GM23338 (cell line): Measurements from ENCODE around the gene PSAPL1. TPM values are rescaled to one million over a fixed set of nuclear protein-coding genes. Genes with fewer than 3 reads are reported as not detected.

Experiments used
- ATAC-seq: fragments of 200-7000 bp; cut with Tn5 transposase; 3 replicates; pipeline ENCODE4 v1.9.1; 2020
- DNase-seq: peaks from one replicate; pipeline ENCODE4 v3.0.0-alpha.2; 2015; ENCODE audit warnings: low spot score
- H2AFZ ChIP-seq: fragments of 200-600 bp; sonication (generic); 2 replicates; pipeline ENCODE4 v1.8.0; 2016; ENCODE audit warnings: antibody characterized with exemption, mild to moderate bottlenecking, moderate library complexity
- H3F3A ChIP-seq: fragments of 200-600 bp; sonication (generic); replicated peaks from 2 replicates; pipeline ENCODE4 v1.8.0; 2017; ENCODE audit warnings: antibody characterized with exemption, mixed run types, low read depth
- H3K27ac ChIP-seq: fragments of 200-600 bp; sonication (generic); 2 replicates; pipeline ENCODE4 v1.6.1; 2016; ENCODE audit warnings: low read depth
- H3K27me3 ChIP-seq: fragments of 200-600 bp; sonication (generic); 2 replicates; pipeline ENCODE4 v1.8.0; 2016; ENCODE audit warnings: mild to moderate bottlenecking, mixed run types, moderate library complexity; ENCODE audit not compliant: insufficient read depth
- H3K36me3 ChIP-seq: fragments of 200-600 bp; sonication (generic); 2 replicates; pipeline ENCODE4 v1.8.0; 2016; ENCODE audit warnings: mild to moderate bottlenecking; ENCODE audit not compliant: insufficient read depth
- H3K4me1 ChIP-seq: fragments of 200-600 bp; sonication (generic); 2 replicates; pipeline ENCODE4 v1.8.0; 2016; ENCODE audit warnings: mild to moderate bottlenecking, moderate library complexity; ENCODE audit not compliant: insufficient read depth
- H3K4me2 ChIP-seq: fragments of 200-600 bp; sonication (generic); 2 replicates; pipeline ENCODE4 v1.7.1; 2017; ENCODE audit warnings: mixed run types
- H3K4me3 ChIP-seq: fragments of 200-600 bp; sonication (generic); 2 replicates; pipeline ENCODE4 v1.6.1; 2016; ENCODE audit warnings: mixed run types
- H3K79me2 ChIP-seq: fragments of 200-600 bp; sonication (generic); replicated peaks from 2 replicates; pipeline ENCODE4 v1.8.0; 2017; ENCODE audit warnings: mild to moderate bottlenecking; ENCODE audit not compliant: insufficient read depth
- H3K9me2 ChIP-seq: fragments of 200-600 bp; sonication (generic); 2 replicates; pipeline ENCODE4 v1.8.0; 2017; ENCODE audit not compliant: insufficient read depth
- H4K20me1 ChIP-seq: fragments of 200-600 bp; sonication (generic); replicated peaks from 2 replicates; pipeline ENCODE4 v1.8.0; 2017; ENCODE audit warnings: mild to moderate bottlenecking; ENCODE audit not compliant: insufficient read depth
- H3K27ac Mint-ChIP-seq: 2 replicates; pipeline ENCODE4 v1.8.0; 2020; ENCODE audit warnings: inconsistent platforms, mild to moderate bottlenecking, moderate library complexity, mixed read lengths
- H3K27me3 Mint-ChIP-seq: 3 replicates; pipeline ENCODE4 v1.8.0; 2022; ENCODE audit warnings: low read depth, mild to moderate bottlenecking, moderate library complexity, mixed read lengths, inconsistent platforms; ENCODE audit not compliant: insufficient read depth, poor library complexity
- H3K36me3 Mint-ChIP-seq: 3 replicates; pipeline ENCODE4 v1.8.0; 2021; ENCODE audit warnings: low read depth, mild to moderate bottlenecking, inconsistent platforms, moderate library complexity, mixed read lengths
- H3K4me1 Mint-ChIP-seq: 3 replicates; pipeline ENCODE4 v1.8.0; 2020; ENCODE audit warnings: mild to moderate bottlenecking, inconsistent platforms, mixed read lengths
- H3K4me3 Mint-ChIP-seq: 3 replicates; pipeline ENCODE4 v1.8.0; 2021; ENCODE audit warnings: moderate library complexity, mild to moderate bottlenecking, inconsistent platforms, mixed read lengths
- H3K9me3 Mint-ChIP-seq: 3 replicates; pipeline ENCODE4 v1.8.0; 2020; ENCODE audit warnings: moderate library complexity, mild to moderate bottlenecking, inconsistent platforms, mixed read lengths
- CREB1 ChIP-seq: fragments of 250-450 bp; sonication (Bioruptor Pico); IDR thresholded peaks from 2 replicates; pipeline ENCODE4 v1.5.0; 2020; ENCODE audit warnings: low read depth, mild to moderate bottlenecking, moderate library complexity
- EZH2phosphoT487 ChIP-seq: fragments of 200-600 bp; sonication (generic); IDR thresholded peaks from one replicate; pipeline ENCODE4 v1.8.1; 2018; ENCODE audit warnings: antibody characterized with exemption; ENCODE audit not compliant: unreplicated experiment
- JUNB ChIP-seq: IDR thresholded peaks from one replicate; pipeline ENCODE4 v1.6.1; 2016; ENCODE audit warnings: antibody characterized with exemption; ENCODE audit not compliant: unreplicated experiment
- REST ChIP-seq: IDR thresholded peaks from one replicate; pipeline ENCODE4 v1.6.1; 2018; ENCODE audit warnings: antibody characterized with exemption; ENCODE audit not compliant: unreplicated experiment
- STAT1 ChIP-seq: IDR thresholded peaks from one replicate; pipeline ENCODE4 v1.6.1; 2016; ENCODE audit warnings: antibody characterized with exemption; ENCODE audit not compliant: unreplicated experiment
- ZNF114 ChIP-seq: fragments of 250-450 bp; sonication (Bioruptor Pico); IDR thresholded peaks from 2 replicates; pipeline ENCODE4 v1.5.0; 2020; ENCODE audit warnings: mild to moderate bottlenecking, moderate library complexity
- polyA plus RNA-seq: library from polyadenylated mRNA; unstranded; fragments of >200 nt; fragmentation: Nextera tagmentation; extraction: Ambion mirVana; gene quantifications from 2 replicates; pipeline ENCODE4 v1.2.1, GENCODE V29; 2016
- total RNA-seq: library from RNA; depleted of rRNA; stranded (reverse); fragments of >200 nt; shearing (Covaris generic); gene quantifications from 2 replicates; pipeline ENCODE4 v1.2.3, GENCODE V29; 2014
- TF ChIP-seq, protein P1 (sequence below), 2 experiments: fragments of 200-600 bp in 1 of 2; sonication (generic) in 1 of 2; conservative IDR thresholded peaks; 2 replicates each; pipeline versions ENCODE4 v1.5.1 to v1.6.1; 2016 to 2017; ENCODE audit warnings: antibody characterized with exemption in 2 of 2, low read depth in 2 of 2, mild to moderate bottlenecking in 2 of 2, moderate library complexity in 1 of 2

Gene PSAPL1
- total and polyA plus RNA-seq, 2 experiments from 2014 or later = not detected

DNA sequence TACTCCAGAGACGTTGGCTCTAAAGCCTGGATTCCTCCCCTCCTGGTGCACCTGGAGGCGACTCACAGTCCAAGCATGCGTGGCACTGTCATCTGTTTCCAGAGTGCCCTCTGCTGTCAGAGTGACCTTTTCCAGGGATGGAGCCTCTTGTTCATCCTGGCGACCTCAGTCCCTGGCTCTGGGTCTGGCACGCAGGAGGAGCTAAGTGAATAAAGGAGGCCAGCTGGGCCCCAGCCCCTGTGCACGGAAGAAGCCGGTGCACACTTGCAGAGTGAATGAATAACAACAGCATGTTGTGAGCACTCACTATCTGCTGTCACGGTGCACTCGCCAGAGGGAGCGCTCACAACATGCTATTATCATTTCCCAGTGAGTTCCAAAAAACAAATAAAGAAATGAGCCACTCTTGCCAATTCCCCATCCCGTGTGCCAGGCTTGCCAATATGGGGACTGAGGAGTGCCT lies 27.8 kb upstream of the PSAPL1 start:
- ATAC-seq (peak; percentile 50), DNase-seq (peak; percentile 51)
- Mint-ChIP-seq H3K27me3 (peaks cover 12% of the 10 kb centered on the region), H3K4me3 (no peak overlapping the region), H3K36me3 (no peaks in the 10 kb centered on the region), H3K9me3 (peaks cover 4% of the 10 kb centered on the region; the same call in 2 of the 3 replicates), H3K27ac (no peak overlapping the region), H3K4me1 (peaks cover 30% of the 10 kb centered on the region)
- no peaks in the 10 kb centered on the region for H3F3A ChIP-seq
- no peak overlapping the region for H3K4me3 ChIP-seq
- H3K27ac ChIP-seq = no peak overlapping the region
- H3K4me1 ChIP-seq = no peaks in the 10 kb centered on the region
- no peak for TF ChIP-seq JUNB
- no peak for TF ChIP-seq ZNF114 (CRISPR knock-in tag)
- no peak for TF ChIP-seq STAT1
- TF ChIP-seq, protein P1, sequence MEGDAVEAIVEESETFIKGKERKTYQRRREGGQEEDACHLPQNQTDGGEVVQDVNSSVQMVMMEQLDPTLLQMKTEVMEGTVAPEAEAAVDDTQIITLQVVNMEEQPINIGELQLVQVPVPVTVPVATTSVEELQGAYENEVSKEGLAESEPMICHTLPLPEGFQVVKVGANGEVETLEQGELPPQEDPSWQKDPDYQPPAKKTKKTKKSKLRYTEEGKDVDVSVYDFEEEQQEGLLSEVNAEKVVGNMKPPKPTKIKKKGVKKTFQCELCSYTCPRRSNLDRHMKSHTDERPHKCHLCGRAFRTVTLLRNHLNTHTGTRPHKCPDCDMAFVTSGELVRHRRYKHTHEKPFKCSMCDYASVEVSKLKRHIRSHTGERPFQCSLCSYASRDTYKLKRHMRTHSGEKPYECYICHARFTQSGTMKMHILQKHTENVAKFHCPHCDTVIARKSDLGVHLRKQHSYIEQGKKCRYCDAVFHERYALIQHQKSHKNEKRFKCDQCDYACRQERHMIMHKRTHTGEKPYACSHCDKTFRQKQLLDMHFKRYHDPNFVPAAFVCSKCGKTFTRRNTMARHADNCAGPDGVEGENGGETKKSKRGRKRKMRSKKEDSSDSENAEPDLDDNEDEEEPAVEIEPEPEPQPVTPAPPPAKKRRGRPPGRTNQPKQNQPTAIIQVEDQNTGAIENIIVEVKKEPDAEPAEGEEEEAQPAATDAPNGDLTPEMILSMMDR (conservative IDR thresholded peaks at IDR 0.05; ENCODE audit: low read depth in 2 of 2) = peak; percentile 20 to 69; a peak in 3 of 4 replicates
- no peaks in the 10 kb centered on the region for H4K20me1 ChIP-seq
- no peak overlapping the region for H2AFZ ChIP-seq
- no peaks in the 10 kb centered on the region for H3K9me2 ChIP-seq
- H3K36me3 ChIP-seq = no peaks in the 10 kb centered on the region
- H3K27me3 ChIP-seq = no peaks in the 10 kb centered on the region
- H3K4me2 ChIP-seq = no peak overlapping the region
- H3K79me2 ChIP-seq = no peaks in the 10 kb centered on the region

- TF ChIP-seq, protein P1 (conservative IDR thresholded peaks at IDR 0.05; ENCODE audit: low read depth in 2 of 2) = peak; percentile 27 to 42; a peak in 2 of 4 replicates
- TF ChIP-seq CREB1 (CRISPR knock-in tag) = no peak
- no peaks in the 10 kb centered on the region for H4K20me1 ChIP-seq
- H3K4me3 Mint-ChIP-seq = no peak overlapping the region
- peaks cover 30% of the 10 kb centered on the region for H3K4me1 Mint-ChIP-seq
- no peak overlapping the region for H3K4me2 ChIP-seq
- peaks cover 12% of the 10 kb centered on the region for H3K27me3 Mint-ChIP-seq
- H3K9me2 ChIP-seq = no peaks in the 10 kb centered on the region
- no peaks in the 10 kb centered on the region for H3K79me2 ChIP-seq
- H3K27me3 ChIP-seq = no peaks in the 10 kb centered on the region
- no peak overlapping the region for H3K27ac ChIP-seq
- H3K4me3 ChIP-seq = no peak overlapping the region
- no peak overlapping the region for H3K27ac Mint-ChIP-seq
- no peaks in the 10 kb centered on the region for H3K36me3 Mint-ChIP-seq
- ATAC-seq (peak; percentile 65), DNase-seq (peak; percentile 45)
- no peaks in the 10 kb centered on the region for H3K4me1 ChIP-seq
- no peak overlapping the region for H2AFZ ChIP-seq
- H3K36me3 ChIP-seq = no peaks in the 10 kb centered on the region
- peaks cover 4% of the 10 kb centered on the region; the same call in 2 of the 3 replicates for H3K9me3 Mint-ChIP-seq
- no peaks in the 10 kb centered on the region for H3F3A ChIP-seq
These were observed 26.5 kb upstream of the PSAPL1 start for GRCh38 chr4:7461230-7461629.

DNA sequence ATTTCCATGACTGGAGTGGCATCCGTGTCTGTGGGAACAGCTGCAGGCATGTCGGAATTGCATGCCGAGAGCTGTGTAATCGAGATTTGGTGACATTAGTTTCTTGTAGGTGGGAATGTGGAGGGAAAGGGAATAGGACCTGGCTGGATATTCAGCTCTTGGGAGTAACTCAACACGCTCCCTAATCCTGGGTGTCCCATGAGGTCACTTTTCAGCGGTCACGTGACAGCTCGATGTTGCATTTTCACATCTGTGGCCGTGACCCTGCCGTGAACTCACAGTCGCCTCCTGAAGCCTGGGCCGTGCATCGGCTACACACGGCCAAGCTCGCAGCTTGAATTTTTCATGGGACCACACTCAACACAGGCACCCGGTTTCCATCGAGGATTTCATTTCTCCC lies 25.8 kb upstream of the PSAPL1 start:
- H3K27me3 Mint-ChIP-seq = peaks cover 15% of the 10 kb centered on the region
- no peaks in the 10 kb centered on the region for H3K4me1 ChIP-seq
- TF ChIP-seq CREB1 (CRISPR knock-in tag) = no peak
- no peak for TF ChIP-seq EZH2phosphoT487
- no peak for TF ChIP-seq REST
- TF ChIP-seq JUNB = no peak

More for the DNA sequence above, 25.8 kb upstream of the PSAPL1 start:
- H3K4me3 ChIP-seq = no peak overlapping the region
- no peak overlapping the region for H2AFZ ChIP-seq
- Mint-ChIP-seq H3K9me3 (peaks cover 2% of the 10 kb centered on the region; the same call in 2 of the 3 replicates), H3K36me3 (no peaks in the 10 kb centered on the region), H3K4me1 (peaks cover 30% of the 10 kb centered on the region), H3K4me3 (no peak overlapping the region), H3K27ac (no peak overlapping the region)
- no peaks in the 10 kb centered on the region for H3K79me2 ChIP-seq
- DNase-seq = no peak
- no peaks in the 10 kb centered on the region for H3F3A ChIP-seq
- H3K27ac ChIP-seq = no peak overlapping the region
- H3K9me2 ChIP-seq = no peaks in the 10 kb centered on the region
- H3K27me3 ChIP-seq = no peaks in the 10 kb centered on the region
- H4K20me1 ChIP-seq = no peaks in the 10 kb centered on the region
- no peaks in the 10 kb centered on the region for H3K36me3 ChIP-seq
- ATAC-seq = no peak
- no peak overlapping the region for H3K4me2 ChIP-seq
